Mesenchymal stem cell (in vitro differentiated cells and primary cell): ENCODE results near the gene COLQ.

Source experiments
- DNase-seq: peaks from one replicate; pipeline ENCODE4 v3.0.0-alpha.2; 2013
- H2AFZ ChIP-seq: one replicate; pipeline ENCODE4 v1.6.1; 2013; ENCODE audit warnings: low read depth, mild to moderate bottlenecking, control low read depth, inconsistent platforms, low read length, moderate library complexity
- H2AK5ac ChIP-seq: 2 replicates; pipeline ENCODE4 v1.6.1; 2013; ENCODE audit warnings: low read length, moderate library complexity, mild to moderate bottlenecking, inconsistent platforms; ENCODE audit not compliant: severe bottlenecking
- H2BK120ac ChIP-seq: one replicate; pipeline ENCODE4 v1.6.1; 2013; ENCODE audit warnings: low read depth, mild to moderate bottlenecking, inconsistent platforms, low read length, moderate library complexity
- H2BK12ac ChIP-seq, 2 experiments: one replicate each; pipeline ENCODE4 v1.6.1; 2013; ENCODE audit warnings: inconsistent platforms in 2 of 2, low read length in 2 of 2, mild to moderate bottlenecking in 2 of 2, moderate library complexity in 2 of 2, control low read depth in 1 of 2
- H2BK15ac ChIP-seq: one replicate; pipeline ENCODE4 v1.6.1; 2013; ENCODE audit warnings: mild to moderate bottlenecking, low read depth, inconsistent platforms; ENCODE audit not compliant: poor library complexity, severe bottlenecking
- H2BK5ac ChIP-seq: 2 replicates; pipeline ENCODE4 v1.6.1; 2013; ENCODE audit warnings: low read depth, mild to moderate bottlenecking, low read length, control low read depth, inconsistent platforms; ENCODE audit not compliant: poor library complexity, severe bottlenecking
- H3K14ac ChIP-seq, 2 experiments: one replicate each; pipeline ENCODE4 v1.6.1; 2013; ENCODE audit warnings: inconsistent platforms in 2 of 2, low read length in 2 of 2, control low read depth in 1 of 2, mild to moderate bottlenecking in 1 of 2, moderate library complexity in 1 of 2
- H3K18ac ChIP-seq, 2 experiments: one replicate each; pipeline ENCODE4 v1.6.1; 2013; ENCODE audit warnings: inconsistent platforms in 2 of 2, low read length in 2 of 2, control low read depth in 1 of 2, low read depth in 1 of 2, mild to moderate bottlenecking in 1 of 2
- H3K23ac ChIP-seq, 2 experiments: one replicate each; pipeline ENCODE4 v1.6.1; 2013; ENCODE audit warnings: inconsistent platforms in 2 of 2, low read length in 2 of 2, mild to moderate bottlenecking in 2 of 2, moderate library complexity in 2 of 2, control low read depth in 1 of 2
- H3K27ac ChIP-seq: 2 replicates; pipeline ENCODE4 v1.5.1; 2013; ENCODE audit warnings: mild to moderate bottlenecking, moderate library complexity, low read length, control low read depth, inconsistent platforms; ENCODE audit not compliant: poor library complexity, severe bottlenecking
- H3K27me3 ChIP-seq, 2 experiments: 2 replicates each; pipeline versions ENCODE4 v1.6.1 to v1.7.0; 2013; ENCODE audit warnings: low read length in 2 of 2, mild to moderate bottlenecking in 2 of 2, moderate library complexity in 2 of 2, control low read depth in 1 of 2, inconsistent platforms in 1 of 2; ENCODE audit not compliant: control insufficient read depth in 1 of 2, insufficient read depth in 1 of 2
- H3K36me3 ChIP-seq, 2 experiments: 2 replicates each; pipeline versions ENCODE4 v1.6.1 to v1.7.0; 2013; ENCODE audit warnings: low read length in 2 of 2, control low read depth in 1 of 2, inconsistent platforms in 1 of 2, low read depth in 1 of 2, mild to moderate bottlenecking in 1 of 2; ENCODE audit not compliant: insufficient read depth in 2 of 2, control insufficient read depth in 1 of 2
- H3K4ac ChIP-seq, 2 experiments: one replicate each; pipeline ENCODE4 v1.6.1; 2013; ENCODE audit warnings: inconsistent platforms in 2 of 2, low read length in 2 of 2, mild to moderate bottlenecking in 2 of 2, moderate library complexity in 2 of 2, control low read depth in 1 of 2, low read depth in 1 of 2
- H3K4me1 ChIP-seq: 2 replicates; pipeline ENCODE4 v1.6.1; 2013; ENCODE audit warnings: low read depth, low read length, control low read depth; ENCODE audit not compliant: control insufficient read depth, insufficient read depth
- H3K4me2 ChIP-seq: 2 replicates; pipeline ENCODE4 v1.6.1; 2013; ENCODE audit warnings: low read length, mild to moderate bottlenecking, inconsistent platforms; ENCODE audit not compliant: poor library complexity, severe bottlenecking
- H3K4me3 ChIP-seq, 2 experiments: 2 replicates each; pipeline versions ENCODE4 v1.5.1 to v1.7.0; 2013; ENCODE audit warnings: low read length in 2 of 2, mild to moderate bottlenecking in 2 of 2, control low read depth in 1 of 2, low read depth in 1 of 2; ENCODE audit not compliant: insufficient read depth in 1 of 2
- H3K79me1 ChIP-seq: replicated peaks from 2 replicates; pipeline ENCODE4 v1.6.1; 2013; ENCODE audit warnings: mild to moderate bottlenecking, control low read depth, low read length, inconsistent platforms; ENCODE audit not compliant: poor library complexity, severe bottlenecking
- H3K9ac ChIP-seq: 2 replicates; pipeline ENCODE4 v1.7.0; 2013; ENCODE audit warnings: mild to moderate bottlenecking, low read length, moderate library complexity
- H3K9me3 ChIP-seq: 2 replicates; pipeline ENCODE4 v1.7.0; 2013; ENCODE audit warnings: mild to moderate bottlenecking, low read length; ENCODE audit not compliant: control insufficient read depth
- H4K8ac ChIP-seq: one replicate; pipeline ENCODE4 v1.6.1; 2013; ENCODE audit warnings: inconsistent platforms, mild to moderate bottlenecking, low read length, moderate library complexity
- H4K91ac ChIP-seq: one replicate; pipeline ENCODE4 v1.6.1; 2013; ENCODE audit warnings: mild to moderate bottlenecking, low read length, inconsistent platforms
- WGBS: methylation state at CpG from one replicate; pipeline ENCODE4 v1.1.7; 2013; ENCODE audit warnings: mixed read lengths; 5-methylcytosine and 5-hydroxymethylcytosine counted together

COLQ gene

GRCh38 chr3:15452961-15453360 is 68.5 kb downstream of the COLQ start:
- no peak overlapping the region for H3K27ac ChIP-seq
- no peak for DNase-seq
- WGBS = 92% methylated on average over 4 of the region's 5 CpGs

DNA sequence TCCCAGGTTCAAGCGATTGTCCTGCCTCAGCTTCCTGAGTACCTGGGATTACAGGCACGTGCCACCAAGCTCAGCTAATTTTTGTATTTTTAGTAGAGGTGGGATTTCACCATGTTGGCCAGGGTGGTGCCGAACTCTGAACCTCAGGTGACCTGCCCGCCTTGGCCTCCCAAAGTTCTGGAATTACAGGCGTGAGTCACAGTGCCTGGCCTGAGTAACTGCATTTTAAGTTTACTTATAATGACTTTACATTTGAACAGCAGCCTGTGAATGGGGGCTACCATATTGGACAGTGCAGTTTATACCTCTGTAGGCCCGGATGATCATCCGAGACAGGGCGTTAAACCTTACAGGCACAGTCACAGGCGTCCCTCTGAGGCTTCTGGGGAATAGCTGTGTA is 69.3 kb downstream of the COLQ start:
- H2BK120ac ChIP-seq = no peak overlapping the region
- no peak overlapping the region for H2BK15ac ChIP-seq
- no peak overlapping the region for H3K4me2 ChIP-seq
- no peak overlapping the region for H4K91ac ChIP-seq
- H3K23ac ChIP-seq = no peak overlapping the region
- no peak overlapping the region for H3K4ac ChIP-seq
- H3K9ac ChIP-seq = no peak overlapping the region
- no peaks in the 10 kb centered on the region for H3K4me1 ChIP-seq
- no peak overlapping the region for H3K4me3 ChIP-seq
- DNase-seq = no peak
- peaks cover 11 to 36% of the 10 kb centered on the region in 2 experiments for H3K36me3 ChIP-seq
- H3K79me1 ChIP-seq = no peaks in the 10 kb centered on the region
- H3K14ac ChIP-seq = no peak overlapping the region
- 81% methylated on average over 9 of the region's 9 CpGs for WGBS
- no peak overlapping the region for H3K27ac ChIP-seq
- no peak overlapping the region for H2AK5ac ChIP-seq
- no peaks in the 10 kb centered on the region for H3K9me3 ChIP-seq
- no peak overlapping the region for H3K18ac ChIP-seq
- no peak overlapping the region for H2AFZ ChIP-seq
- no peak overlapping the region for H2BK12ac ChIP-seq
- H2BK5ac ChIP-seq = no peak overlapping the region
- no peaks in the 10 kb centered on the region for H3K27me3 ChIP-seq
- no peak overlapping the region for H4K8ac ChIP-seq

More at GRCh38 chr3:15452961-15453360, 68.5 kb downstream of the COLQ start:
- Histone ChIP-seq H3K79me1 (no peaks in the 10 kb centered on the region), H2BK120ac (no peak overlapping the region), H2BK12ac (no peak overlapping the region), H3K4me3 (no peak overlapping the region), H3K27me3 (no peaks in the 10 kb centered on the region), H4K91ac (no peak overlapping the region), H3K9ac (no peak overlapping the region), H3K4me2 (no peak overlapping the region), H3K4me1 (no peaks in the 10 kb centered on the region), H3K23ac (no peak overlapping the region), H3K18ac (no peak overlapping the region), H2AFZ (no peak overlapping the region), H3K9me3 (no peaks in the 10 kb centered on the region), H2BK5ac (no peak overlapping the region), H3K36me3 (peaks cover 11 to 35% of the 10 kb centered on the region in 2 experiments), H4K8ac (no peak overlapping the region), H3K4ac (no peak overlapping the region), H3K14ac (no peak overlapping the region), H2AK5ac (no peak overlapping the region), H2BK15ac (no peak overlapping the region)

- Histone ChIP-seq H3K4me2 (no peak overlapping the region), H2AFZ (no peak overlapping the region), H3K9me3 (no peaks in the 10 kb centered on the region), H3K79me1 (no peaks in the 10 kb centered on the region), H2AK5ac (no peak overlapping the region), H3K27me3 (no peaks in the 10 kb centered on the region), H3K4ac (no peak overlapping the region), H3K14ac (no peak overlapping the region), H4K8ac (no peak overlapping the region), H3K27ac (no peak overlapping the region), H3K18ac (no peak overlapping the region), H3K4me3 (no peak overlapping the region), H3K23ac (no peak overlapping the region), H3K9ac (no peak overlapping the region), H2BK5ac (no peak overlapping the region), H2BK12ac (no peak overlapping the region), H4K91ac (no peak overlapping the region), H3K4me1 (no peaks in the 10 kb centered on the region), H3K36me3 (peaks cover 11 to 40% of the 10 kb centered on the region in 2 experiments), H2BK15ac (no peak overlapping the region), H2BK120ac (no peak overlapping the region)
- WGBS = 90% methylated on average over 18 of the region's 18 CpGs
- no peak for DNase-seq
These were observed 70.0 kb downstream of the COLQ start for GRCh38 chr3:15451216-15452113.

GRCh38 chr3:15450438-15451215 is 70.9 kb downstream of the COLQ start:
- peaks cover 8 to 37% of the 10 kb centered on the region in 2 experiments for H3K36me3 ChIP-seq
- H3K4ac ChIP-seq = no peak overlapping the region
- no peak for DNase-seq
- H2BK12ac ChIP-seq = no peak overlapping the region
- no peaks in the 10 kb centered on the region for H3K27me3 ChIP-seq
- H3K4me1 ChIP-seq = no peaks in the 10 kb centered on the region
- no peaks in the 10 kb centered on the region for H3K9me3 ChIP-seq
- H3K23ac ChIP-seq = no peak overlapping the region
- no peak overlapping the region for H4K91ac ChIP-seq
- H3K18ac ChIP-seq = no peak overlapping the region
- no peak overlapping the region for H4K8ac ChIP-seq
- no peak overlapping the region for H2BK15ac ChIP-seq
- H3K4me3 ChIP-seq = no peak overlapping the region
- H3K9ac ChIP-seq = no peak overlapping the region
- WGBS = 94% methylated on average over 12 of the region's 12 CpGs
- no peak overlapping the region for H3K4me2 ChIP-seq
- H2AFZ ChIP-seq = no peak overlapping the region
- no peak overlapping the region for H3K27ac ChIP-seq
- H3K79me1 ChIP-seq = no peaks in the 10 kb centered on the region
- H3K14ac ChIP-seq = no peak overlapping the region
- no peak overlapping the region for H2AK5ac ChIP-seq
- H2BK120ac ChIP-seq = no peak overlapping the region
- no peak overlapping the region for H2BK5ac ChIP-seq
